Activated CD4-positive, alpha-beta T cell treated with anti-CD3 and anti-CD28 coated beads, Interleukin-2, amount 50 U/mL, for 16 hours (primary cell): ENCODE data around the gene KLK5.
A peak's percentile ranks its signal among the peaks of the same experiment; 100 is the strongest.

Experiments used
- DNase-seq: peaks from one replicate; pipeline ENCODE4 v3.0.0-alpha.2; 2020

The KLK5 gene

DNA sequence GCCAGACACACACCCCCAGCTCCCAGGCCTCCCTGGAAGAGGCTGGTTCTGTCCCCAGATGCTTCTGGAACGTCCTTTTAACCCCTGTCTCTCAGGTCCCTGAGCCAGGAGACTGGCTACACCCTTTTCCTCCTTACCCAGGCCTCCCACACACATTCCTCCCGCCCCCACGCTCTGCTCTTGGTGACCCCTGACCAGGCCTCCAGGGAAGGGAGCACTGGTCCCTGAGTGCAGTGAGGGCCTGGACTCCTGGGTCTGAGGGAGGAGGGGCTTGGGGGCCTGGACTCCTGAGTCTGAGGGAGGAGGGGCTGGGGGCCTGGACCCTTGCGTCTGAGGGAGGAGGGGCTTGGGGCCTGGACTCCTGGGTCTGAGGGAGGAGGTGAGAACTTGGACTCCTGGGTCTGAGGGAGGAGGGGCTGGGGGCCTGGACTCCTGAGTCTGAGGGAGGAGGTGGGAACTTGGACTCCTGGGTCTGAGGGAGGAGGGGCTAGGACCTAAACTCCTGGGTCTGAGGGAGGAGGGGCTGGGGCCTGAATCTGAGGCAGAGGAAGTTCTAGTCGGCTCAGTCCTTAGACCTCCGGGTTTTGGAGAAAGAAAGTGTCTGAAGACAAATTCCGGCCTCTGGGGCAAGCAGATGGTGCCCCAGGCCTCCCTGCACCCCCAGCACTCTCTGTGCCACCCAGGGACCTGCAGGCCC lies 16.0 kb upstream of the KLK5 start:
- no peak for DNase-seq

DNA sequence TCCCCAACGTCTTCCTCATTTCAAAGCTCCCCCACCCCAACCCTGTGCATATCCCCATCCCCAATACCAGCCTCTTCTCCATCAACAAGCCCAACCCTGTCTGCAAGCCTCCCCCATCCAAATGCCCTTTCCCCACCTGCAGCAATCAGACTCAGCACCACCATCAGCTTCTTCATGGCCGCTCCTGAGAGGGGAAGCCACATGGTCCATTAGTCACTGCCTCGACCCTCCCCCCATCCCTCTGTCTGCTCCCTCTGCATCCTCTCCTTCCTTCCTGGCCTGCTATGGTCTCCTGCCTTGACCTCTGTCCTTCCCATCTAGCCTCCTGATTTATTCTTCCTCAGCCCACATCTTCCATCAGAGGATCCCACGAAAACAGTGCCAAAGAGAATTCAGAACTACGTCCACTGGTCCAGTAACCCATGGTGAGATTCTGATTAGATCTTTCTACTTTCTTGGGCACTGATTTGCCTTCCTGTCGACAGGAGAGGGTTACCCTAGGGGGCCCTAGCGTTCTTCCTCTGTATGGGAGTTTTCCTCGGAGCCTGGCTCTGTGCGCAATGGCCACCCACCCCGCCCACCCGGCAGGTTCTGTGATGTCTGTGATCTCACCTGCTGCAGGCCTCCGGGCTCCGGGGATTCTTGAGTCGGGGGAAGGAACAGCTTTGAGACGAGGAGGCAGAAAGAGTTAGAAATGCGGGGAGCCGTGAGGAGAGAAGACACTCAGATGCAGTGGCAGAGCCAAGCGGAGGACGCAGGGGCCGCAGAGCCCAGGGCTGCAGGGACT lies 15.3 kb upstream of the KLK5 start:
- DNase-seq, result no peak

DNA sequence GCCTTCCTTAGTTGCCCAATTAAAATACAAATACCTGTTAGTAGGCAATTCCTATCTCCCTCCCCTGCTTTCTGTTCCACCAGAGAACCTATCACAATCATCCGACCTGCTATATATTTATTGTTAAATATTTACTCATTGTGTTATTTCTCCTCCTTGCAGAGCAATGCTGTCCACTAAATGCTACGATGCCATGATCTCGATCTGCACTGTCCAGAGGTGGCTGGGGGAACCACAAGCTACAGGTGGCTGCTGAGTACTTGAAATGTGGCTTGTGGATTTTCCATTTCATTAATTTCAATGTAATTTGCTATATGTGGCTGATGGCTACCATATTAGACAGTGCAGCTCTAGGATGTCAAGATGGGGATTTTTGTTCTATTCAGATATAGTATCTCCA lies 11.4 kb upstream of the KLK5 start:
- no peak for DNase-seq

DNA sequence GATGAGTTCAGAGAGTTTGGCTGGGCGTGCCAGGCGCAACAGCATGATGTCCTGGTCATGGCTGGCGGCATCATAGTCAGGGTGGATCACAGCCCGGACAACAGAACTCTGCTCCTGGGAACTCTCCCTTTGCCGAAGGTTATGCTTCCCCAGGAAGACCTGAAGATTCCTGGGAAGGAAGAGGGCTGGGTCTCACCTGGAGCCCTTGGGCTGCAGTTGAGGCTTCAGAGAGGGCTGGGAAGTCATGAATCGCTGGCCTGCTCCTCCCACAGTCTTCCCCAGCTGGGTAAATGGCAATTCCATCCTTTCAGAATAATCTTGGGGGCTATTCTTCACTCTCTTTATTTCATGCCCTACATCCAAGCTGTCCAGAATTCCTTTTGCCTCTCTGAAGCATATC lies 10.5 kb upstream of the KLK5 start:
- no peak for DNase-seq

DNA sequence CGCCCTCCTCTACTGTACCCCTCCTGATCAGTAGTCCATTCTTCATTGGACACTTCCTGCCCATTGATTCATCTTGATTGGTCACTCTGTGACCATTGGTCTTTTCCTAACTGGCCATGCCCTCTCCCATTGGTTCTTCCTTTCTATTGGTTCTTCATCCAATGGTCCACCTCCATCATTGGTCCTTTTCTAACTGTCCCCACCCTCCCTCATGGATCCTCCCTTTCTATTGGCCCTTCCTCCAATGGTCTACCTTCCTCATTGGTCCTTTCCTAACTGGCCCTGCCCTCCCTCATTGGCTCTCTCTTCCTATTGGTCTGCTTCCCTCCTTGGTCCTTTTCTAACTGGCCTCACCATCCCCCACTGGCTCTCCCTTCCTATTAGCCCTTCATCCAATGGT lies 9.4 kb upstream of the KLK5 start:
- DNase-seq, result no peak

DNA sequence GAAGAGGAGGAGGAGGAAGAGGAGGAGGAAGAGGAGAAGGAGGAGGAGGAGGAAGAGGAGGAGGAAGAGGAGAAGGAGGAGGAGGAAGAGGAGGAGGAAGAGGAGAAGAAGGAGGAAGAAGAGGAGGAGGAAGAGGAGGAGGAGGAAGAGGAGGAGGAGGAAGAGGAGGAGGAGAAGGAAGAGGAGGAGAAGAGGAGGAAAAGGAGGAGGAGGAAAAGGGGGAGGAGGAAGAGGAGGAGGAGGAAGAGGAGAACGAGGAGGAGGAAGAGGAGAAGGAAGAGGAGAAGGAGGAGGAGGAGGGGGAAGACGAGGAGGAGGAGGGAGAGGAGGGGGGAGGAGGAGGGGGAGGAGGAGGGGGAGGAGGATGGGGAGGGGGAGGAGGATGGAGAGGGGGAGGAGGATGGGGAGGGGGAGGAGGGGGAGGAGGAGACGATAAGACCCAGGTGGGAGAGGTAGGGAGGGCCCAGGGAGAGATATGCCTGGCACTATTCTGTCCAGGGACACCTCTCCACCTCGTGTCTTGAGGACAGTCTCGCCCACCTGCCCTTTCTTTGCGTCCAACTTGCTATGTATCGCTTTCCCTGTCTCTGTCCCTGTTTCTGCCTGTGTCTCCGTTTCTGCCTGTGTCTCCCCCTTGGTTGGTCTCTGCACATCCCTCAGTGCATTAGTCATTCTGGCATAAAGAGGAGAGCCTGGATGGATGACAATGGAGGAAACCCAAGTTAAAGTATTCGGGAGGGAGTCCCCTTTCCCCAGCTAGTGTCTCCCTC lies 7.1 kb upstream of the KLK5 start:
- DNase-seq, result no peak

DNA sequence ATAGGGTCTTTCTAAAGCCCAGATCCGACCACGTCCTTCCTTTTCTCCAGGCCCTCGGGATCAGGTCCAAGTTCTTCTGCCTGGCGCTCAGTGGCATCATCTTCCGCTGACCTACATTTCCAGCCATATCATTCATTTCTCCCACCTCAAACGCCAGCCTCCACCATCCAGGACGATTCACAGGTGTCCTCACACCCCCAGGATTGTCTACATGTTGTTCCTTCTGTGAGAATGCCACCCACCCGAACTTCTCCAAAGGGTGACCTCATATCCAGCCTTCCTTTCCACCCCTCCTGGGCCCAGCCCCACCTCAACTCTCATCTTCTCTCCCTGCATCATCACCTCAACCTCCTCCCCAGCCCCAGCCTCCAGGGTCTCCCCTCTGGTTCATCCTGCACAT lies 4.7 kb upstream of the KLK5 start:
- no peak for DNase-seq

DNA sequence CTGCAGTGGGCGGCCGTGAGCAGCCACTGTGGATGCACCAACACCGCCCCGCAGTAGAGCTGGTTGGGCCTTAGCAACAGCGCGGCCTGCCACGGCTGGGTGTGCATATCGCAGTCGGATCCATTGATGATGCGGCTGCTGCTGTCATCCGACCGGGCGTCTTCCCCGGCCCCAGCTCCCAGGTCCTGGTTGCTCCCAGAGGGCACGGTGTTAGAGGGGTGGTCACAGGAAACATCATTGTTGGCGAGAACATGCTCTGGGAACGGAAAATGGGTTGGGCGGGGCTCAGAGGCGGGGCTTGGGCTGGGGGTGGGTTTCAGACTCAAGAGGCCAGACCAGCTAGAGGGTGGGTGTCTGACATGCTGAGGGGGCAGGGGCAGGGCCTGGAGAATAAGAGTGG lies 3.0 kb downstream of the KLK5 start:
- no peak for DNase-seq

DNA sequence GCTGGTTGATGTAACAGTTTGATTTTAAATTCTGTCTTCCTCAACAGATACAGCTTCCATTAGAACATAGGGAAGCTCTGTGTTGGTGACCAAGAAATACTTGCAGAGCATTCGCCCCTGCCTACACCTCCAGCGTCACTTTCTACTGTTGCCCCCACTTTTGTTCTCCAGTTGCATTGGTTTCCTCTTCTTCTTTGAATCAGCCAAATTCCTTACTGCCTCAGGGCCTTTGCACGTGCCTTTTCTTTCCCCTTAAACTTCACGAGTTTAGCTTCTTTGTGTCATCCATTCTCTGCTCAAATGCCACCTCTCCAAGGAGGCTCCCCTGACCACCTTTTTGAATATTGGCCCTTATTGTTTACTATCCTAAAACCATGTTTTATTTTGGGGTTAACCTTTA lies 5.7 kb downstream of the KLK5 start:
- no peak for DNase-seq

DNA sequence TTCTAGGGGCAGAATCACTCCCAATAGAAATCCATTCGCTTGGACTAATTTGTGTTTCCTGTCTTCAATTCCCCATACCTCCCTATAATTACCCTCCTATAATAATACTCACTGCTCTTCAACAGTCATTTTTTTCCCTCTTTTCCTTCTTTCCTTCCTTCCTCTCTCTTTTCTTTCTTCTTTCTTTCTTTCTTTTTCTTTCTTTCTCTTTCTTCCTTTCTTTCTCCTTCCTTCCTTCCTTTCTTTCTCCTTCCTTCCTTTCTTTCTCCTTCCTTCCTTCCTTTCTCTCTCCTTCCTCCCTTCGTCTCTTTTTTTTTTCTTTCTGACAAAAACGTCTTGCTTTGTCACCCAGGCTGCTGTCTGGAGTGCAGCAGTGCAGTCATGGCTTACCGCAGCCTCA lies 8.0 kb downstream of the KLK5 start:
- DNase-seq, result no peak

DNA sequence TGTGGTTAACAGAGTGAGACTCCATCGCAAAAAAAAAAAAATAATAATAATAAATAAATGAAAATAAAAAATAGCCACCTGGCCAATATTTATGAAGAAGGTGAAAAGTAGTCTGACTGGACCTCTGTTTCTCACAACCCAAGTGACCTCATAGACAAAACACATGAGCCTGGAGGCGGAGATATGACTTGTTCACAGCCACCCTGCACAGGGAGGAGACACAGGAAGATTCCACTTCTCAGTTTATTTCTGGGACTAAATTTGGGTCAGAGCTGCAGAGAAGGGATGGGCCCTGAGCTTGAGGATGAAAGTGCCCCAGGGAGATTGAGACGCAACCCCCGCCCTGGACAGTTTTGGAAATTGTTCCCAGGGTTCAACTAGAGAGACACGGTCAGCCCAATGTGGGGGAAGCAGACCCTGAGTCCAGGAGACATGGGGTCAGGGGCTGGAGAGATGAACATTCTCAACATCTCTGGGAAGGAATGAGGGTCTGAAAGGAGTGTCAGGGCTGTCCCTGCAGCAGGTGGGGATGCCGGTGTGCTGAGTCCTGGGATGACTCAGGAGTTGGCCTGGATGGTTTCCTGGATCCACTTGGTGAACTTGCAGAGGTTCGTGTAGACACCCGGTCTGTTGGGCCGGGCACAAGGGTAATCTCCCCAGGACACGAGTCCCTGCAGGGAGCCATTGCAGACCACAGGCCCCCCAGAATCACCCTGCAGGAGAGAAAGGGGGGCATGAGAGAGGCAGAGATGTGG lies 9.6 kb downstream of the KLK5 start:
- no peak for DNase-seq

DNA sequence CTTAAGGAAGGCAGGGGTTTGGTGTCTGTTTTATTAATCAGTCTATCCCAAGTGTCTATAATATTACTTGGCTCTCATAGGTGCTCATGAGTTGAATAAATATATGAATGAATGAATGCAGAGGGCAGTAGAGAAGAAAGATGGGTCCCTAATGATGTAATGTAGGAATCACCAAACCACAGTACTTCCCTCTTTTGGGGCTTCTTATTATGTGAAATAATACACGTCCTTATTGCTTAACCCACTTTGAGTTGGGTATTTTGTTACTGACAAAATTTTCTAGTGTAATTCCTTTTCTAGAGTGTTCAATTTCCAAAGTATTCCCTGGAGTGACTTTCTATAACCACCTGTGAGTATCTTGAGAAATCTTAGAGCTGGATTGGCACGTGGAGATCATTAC lies 13.2 kb downstream of the KLK5 start:
- DNase-seq, result no peak

DNA sequence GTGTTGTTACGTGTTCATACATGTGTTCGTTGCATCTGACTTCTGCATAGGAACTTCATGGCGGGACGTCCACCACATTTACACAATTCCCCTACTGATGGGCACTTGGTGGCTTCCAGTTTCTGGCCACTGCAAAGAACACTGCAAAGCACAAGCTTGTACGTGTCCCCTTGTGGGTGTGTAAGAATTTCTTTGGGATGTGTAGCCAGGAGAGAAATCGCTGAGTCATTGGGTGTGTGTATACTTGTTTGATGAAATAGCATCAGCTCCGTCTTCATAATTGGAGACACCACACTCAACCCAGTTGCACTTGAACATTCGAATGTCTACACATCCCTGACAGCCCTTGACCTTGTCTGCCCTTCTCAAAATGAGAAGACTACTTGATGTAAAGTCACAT lies 19.2 kb downstream of the KLK5 start:
- DNase-seq, result no peak

DNA sequence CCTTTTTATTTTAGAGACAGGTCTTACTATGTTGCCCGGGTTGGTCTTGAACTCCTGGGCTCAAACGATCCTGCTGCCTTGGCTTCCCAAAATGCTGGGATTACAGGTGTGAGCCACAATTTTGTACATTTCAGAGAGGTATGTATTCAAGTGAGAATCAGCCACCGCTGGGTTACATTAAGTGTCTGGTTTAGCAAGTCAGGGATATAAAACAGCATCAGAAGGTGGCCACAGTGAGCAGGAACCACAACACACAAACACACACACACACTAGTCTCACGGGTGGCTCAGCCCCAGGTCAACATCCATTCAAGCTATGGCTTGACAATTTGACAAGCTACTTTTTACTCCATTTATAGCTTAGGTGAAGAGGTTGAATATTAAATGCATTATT lies 20.2 kb downstream of the KLK5 start:
- DNase-seq, result no peak

DNA sequence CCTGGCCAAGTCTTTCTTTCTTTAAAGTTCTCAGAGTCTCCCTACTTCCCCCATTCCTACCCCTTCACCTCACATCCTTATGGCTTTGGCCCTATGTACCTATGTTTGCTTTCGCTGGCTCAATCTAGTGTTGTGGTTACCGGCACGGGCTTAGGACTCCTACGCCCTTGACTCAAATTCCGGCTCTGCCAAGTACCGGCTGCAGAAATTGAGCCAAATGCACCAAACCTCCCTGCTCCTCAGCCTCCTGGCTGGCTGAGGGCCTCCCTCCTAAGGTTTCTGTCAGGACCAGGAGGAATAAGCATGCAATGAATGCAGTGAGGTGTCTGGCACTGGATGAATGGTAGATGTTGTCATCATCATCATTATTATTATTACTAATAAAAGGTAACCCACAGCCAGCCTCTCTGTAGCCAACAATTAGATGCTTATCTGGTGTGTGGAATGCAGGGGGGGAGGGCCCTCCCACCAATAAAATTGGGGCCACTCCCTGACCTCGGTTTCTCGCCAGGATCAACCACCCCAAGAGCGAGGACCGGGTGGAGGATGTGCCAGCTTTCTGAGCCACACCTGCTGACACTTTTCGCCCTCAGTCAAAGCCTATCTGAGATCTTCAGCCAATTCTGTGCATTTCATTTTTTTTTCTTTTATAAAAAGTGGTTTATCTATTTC lies 20.7 kb downstream of the KLK5 start:
- no peak for DNase-seq

DNA sequence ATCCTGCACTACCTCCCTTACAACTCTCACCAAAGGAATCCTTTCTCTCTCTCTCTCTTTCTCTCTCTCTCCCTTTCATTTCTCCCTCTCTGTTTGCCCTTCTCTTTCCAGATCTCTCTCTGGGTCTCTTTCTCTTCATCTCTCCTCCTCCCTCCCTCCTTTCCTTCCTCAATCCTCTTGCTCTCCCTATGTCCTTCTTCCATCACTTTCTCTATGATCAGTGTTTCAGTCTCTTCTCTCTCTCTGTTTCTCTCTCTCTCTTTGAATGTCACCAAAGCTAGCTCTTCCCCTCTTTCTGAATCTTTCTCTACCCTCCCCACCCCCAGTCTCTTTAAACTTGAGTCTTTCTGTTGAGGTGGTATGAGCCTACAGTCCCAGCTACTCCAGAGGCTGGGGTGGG lies 21.8 kb downstream of the KLK5 start:
- DNase-seq, result no peak

DNA sequence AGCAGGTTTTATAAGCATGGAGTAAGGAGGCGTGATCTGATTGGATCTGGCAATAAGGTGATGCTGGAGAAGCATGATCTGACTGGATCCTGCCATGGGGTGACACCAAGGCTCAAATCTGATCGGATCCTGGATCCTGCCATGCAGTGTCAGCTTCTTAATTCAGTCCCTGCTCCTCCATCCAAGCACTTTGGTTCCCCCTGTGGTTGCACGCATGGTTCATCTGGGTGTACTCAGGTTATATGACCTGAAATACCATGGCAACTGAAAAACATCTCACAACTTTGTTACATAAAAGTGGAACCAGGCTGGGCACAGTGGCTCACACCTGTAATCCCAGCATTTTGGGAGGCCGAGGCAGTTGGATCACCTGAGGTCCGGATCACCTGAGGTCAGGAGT lies 24.0 kb downstream of the KLK5 start:
- DNase-seq, result no peak

DNA sequence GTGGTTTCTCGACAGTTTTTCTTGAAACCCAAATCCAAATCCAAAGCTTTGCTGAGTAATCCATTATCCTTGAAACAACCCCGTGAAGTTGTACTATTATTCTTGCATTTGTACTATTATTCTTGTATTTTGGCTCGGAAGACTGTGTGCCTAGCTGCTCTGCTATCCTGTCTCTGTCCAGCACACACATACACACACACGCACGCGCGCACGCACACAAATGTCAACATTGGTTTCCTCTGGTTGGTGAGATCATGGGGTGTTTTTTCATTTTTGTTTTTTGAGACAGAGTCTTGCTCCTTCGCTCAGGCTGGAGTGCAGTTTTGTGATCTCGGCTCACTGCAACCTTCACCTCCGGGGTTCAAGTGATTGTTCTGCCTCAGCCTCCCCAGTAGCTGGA lies 26.7 kb downstream of the KLK5 start:
- no peak for DNase-seq

DNA sequence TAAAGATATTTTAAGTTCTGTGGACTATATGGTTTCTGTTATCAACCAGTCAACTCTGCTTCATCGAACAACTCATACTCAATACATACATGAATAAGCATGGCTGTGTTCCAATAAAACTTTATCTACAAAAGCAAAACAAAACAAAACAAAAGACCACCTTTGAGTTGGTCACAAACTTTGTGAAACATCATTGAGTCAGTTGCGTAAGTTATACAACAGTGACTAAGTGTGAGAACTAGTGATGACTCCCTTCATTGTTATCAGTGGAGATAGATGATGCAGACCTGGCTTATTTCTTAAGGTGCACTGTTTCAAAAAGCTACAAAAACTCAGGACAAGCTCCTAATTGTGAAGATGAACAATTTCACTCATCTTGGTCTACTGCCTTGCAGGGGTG lies 27.1 kb downstream of the KLK5 start:
- DNase-seq, result no peak

DNA sequence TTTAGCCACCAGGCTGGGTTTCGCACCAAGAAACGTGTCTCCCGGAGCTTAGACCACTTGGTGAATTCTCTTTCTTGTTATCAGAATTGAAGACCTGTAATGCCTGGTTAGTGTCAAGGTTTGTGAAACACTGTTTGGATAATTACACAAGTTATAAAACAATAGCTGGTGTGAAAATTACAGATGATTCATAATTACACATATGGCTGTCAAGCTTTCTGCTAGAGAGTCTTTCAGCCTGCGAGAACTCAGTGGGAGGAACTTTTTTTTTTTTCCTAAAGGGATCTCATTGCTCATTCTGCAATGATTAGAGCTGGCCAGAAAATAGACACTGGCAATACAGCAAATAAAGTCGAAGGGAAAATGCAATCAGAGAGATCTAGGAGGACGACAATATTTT lies 28.3 kb downstream of the KLK5 start:
- DNase-seq, result no peak

DNA sequence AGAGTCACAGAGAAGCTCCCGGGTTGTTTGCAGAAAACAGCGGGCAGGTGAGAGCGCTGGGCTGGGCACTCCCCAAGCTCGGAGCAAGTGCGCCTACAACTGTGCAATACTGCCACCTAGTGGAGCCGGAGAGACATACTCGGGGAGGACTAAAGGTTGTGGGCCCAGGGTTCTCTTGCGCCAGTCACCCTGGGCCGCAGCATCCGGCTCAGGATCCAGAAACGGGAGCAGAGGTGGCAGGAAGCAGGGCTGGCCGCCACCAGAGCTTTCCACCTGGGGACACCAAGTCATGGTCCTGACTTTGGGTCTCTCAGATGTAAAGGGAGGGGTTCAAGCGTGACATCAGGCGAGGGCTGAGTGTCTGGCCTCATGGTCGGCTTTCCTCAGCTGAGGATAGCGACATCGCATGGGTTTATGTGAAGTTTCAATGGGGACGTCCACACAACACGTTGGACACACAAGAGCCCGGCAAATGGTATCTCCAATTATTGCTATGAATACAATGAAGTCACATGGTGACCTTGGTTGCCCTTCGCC lies 30.5 kb downstream of the KLK5 start:
- peak; percentile 86 for DNase-seq
